ENCODE data around the gene NINJ1. TPM values are rescaled to one million over a fixed set of nuclear protein-coding genes. Genes with fewer than 3 reads are reported as not detected.

Gene NINJ1, protein sequence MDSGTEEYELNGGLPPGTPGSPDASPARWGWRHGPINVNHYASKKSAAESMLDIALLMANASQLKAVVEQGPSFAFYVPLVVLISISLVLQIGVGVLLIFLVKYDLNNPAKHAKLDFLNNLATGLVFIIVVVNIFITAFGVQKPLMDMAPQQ
- 46.4 TPM for total RNA-seq
- long read RNA-seq, transcript NINJ1-201 (4 exons, 1,281 nt), result major isoform, 56 of 73 reads
- long read RNA-seq, partial matches to known transcripts, result 10 of 73 reads
- long read RNA-seq, other reads (novel, unspliced or antisense), result 4 of 73 reads

- intact Hi-C loops (cut with DNase I), result loop anchor here (5.0 to 10.0 kb wide), 2 partner anchors 37 to 441 kb away; partner anchors contain the start of genes CARD19 and PHF2
- DNase-seq (ENCODE audit: low spot score), result peak; percentile 89
Observed at GRCh38 chr9:93134015-93134739, at the start of gene NINJ1. NINJ1 (minus strand) TSS chr9:93134251; CDS start chr9:93134217, 34 bp downstream.

DNA sequence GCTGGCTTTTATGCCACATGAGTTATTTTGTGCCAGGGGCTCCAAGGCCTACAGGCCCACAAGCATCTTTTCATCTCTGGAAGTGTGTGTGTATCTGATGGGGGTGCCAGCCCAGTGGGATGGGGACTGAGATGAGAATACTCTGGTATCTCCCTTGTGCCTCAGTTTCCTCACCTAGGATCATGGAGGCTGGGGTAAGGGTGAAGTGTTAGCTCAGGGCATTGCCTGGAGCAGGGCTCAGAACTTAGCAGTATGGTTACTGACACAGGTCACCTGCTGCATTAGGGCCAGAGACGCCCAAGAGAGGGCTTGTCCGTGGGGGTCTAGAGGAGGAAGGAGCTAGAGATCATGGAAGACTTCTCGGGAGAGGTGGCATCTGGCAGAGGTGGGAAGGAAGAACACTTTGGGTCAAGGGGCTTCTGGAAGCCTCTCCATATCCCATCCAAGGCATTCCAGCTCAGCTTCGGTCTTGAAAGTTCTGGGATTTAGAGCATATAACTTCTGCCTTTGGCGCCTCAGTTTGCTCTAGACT lies 49.1 kb upstream of the NINJ1 start:
- no peak for DNase-seq (ENCODE audit: low spot score)
- intact Hi-C loops (cut with DNase I), result no loop called here

- intact Hi-C loops (cut with DNase I), result no loop called here
- DNase-seq (ENCODE audit: low spot score), result no peak
Observed at GRCh38 chr9:93182572-93182971, 48.5 kb upstream of the NINJ1 start.

DNA sequence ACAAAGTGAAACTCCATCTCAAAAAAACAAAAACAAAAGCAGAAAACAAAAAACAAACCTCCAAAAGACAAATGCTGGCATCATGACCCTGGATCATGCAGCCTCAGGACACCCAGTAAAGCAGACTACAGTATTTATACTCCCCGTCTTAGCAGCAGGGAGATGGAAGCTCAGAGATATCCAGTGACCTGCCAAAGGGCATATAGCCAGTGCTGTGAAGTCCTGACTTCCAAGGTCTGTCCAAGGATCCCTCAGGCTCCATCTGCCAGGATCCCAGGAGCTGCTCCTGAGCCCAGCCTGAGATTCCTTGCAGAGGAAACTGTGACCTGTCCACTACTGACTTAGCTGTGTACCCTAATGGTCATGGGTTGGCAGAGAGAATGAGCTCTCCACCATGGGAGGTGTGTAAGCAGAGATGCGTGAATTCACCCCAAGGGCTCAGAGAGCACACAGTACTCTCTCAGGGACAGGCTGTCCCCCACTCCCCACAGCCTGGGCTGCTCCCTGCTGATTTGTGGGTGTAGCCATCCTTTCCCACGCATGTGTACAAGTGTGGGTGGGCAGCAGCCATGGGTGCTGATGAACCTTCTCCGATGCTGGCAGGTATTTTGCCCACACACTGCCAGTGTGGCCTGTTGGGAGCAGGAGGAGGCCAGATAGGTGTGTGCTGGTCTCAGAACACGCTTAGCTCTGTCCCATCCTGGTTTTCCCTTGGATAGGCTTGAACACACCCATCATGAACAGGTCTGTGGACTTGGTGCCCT lies 47.8 kb upstream of the NINJ1 start:
- intact Hi-C loops (cut with DNase I), result no loop called here

DNA sequence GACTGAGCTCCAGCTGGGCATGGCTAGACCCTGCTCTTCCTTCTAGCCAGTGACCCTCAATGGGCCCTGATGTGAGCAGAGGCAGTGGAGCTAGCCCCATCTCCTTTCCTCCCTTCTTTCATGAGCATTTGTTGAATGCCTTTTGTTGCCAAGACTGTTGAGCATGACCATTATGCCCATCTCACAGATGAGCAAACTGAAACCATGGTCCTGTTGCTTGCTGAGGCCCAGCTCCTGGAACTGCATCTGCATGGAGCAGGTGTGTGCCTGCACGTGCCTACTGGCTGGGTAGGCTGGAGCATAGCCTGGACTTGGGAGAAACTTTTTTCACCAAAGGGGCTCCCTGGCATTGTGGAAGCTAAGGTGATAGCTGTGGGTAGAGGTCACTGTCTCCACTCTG lies 46.9 kb upstream of the NINJ1 start:
- intact Hi-C loops (cut with DNase I), result no loop called here
- no peak for DNase-seq (ENCODE audit: low spot score)

More for the DNA sequence above, 47.8 kb upstream of the NINJ1 start:
- DNase-seq (ENCODE audit: low spot score), result no peak

GRCh38 chr9:93178851-93179786 lies 45.1 kb upstream of the NINJ1 start:
- intact Hi-C loops (cut with DNase I), result no loop called here

GRCh38 chr9:93177676-93178075 lies 43.6 kb upstream of the NINJ1 start:
- no peak for DNase-seq (ENCODE audit: low spot score)
- intact Hi-C loops (cut with DNase I), result no loop called here

More at GRCh38 chr9:93178851-93179786, 45.1 kb upstream of the NINJ1 start:
- no peak for DNase-seq (ENCODE audit: low spot score)

DNA sequence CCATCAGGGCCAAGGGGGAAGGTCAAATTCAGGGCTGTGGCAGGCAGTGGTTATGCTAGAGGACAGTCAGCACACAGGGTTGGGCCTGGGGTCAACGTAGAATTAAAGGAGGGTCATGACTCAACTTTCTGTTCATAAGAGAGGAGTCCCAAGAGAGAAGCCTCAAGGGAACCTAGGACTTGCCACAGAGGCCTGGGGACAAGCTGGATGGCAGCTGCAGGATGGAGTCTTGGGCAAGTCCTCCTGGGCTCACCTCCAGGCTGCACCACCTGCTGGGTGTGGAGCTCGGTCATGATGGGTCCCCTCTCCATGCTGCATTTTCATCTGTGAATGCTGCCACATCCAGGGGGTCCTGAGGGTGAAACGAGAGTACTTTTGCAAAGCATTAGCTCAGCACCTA lies 40.9 kb upstream of the NINJ1 start:
- intact Hi-C loops (cut with DNase I), result no loop called here
- DNase-seq (ENCODE audit: low spot score), result no peak

DNA sequence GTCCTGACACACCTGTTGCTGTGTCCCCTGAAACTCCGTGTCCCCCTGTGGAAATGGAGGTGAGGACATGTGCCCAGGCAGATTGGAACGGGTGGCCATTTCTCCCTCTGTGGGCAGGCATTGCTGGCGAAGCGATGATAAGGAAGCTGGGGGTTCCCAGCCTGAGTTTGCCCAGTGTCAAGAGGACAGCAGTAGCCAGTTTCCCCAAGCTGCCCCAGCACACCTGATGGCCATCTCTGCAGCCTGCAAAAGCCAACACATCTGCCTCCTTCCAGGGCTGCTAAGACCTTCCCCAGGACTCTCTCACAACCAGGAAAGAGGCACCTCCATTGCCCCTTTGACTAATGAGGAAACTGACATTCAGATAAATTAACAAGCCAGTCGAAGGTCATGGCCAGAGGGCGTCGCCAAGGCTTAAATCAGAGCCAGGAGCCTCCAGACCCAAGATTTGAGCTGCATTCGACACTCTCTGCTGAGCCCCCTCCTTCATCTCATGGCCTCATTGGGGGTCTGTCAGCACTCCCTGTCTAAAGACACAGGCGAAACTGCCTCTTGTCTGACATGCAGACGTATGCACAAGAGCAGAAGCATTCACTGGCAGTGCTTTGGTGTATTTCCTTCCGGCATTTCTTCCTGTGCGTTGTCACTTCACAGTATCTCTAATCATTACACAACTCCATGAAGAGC lies 39.5 kb upstream of the NINJ1 start:
- no peak for DNase-seq (ENCODE audit: low spot score)
- intact Hi-C loops (cut with DNase I), result no loop called here

- DNase-seq (ENCODE audit: low spot score), result no peak
- intact Hi-C loops (cut with DNase I), result no loop called here
Observed at GRCh38 chr9:93172666-93173364, 38.8 kb upstream of the NINJ1 start.

DNA sequence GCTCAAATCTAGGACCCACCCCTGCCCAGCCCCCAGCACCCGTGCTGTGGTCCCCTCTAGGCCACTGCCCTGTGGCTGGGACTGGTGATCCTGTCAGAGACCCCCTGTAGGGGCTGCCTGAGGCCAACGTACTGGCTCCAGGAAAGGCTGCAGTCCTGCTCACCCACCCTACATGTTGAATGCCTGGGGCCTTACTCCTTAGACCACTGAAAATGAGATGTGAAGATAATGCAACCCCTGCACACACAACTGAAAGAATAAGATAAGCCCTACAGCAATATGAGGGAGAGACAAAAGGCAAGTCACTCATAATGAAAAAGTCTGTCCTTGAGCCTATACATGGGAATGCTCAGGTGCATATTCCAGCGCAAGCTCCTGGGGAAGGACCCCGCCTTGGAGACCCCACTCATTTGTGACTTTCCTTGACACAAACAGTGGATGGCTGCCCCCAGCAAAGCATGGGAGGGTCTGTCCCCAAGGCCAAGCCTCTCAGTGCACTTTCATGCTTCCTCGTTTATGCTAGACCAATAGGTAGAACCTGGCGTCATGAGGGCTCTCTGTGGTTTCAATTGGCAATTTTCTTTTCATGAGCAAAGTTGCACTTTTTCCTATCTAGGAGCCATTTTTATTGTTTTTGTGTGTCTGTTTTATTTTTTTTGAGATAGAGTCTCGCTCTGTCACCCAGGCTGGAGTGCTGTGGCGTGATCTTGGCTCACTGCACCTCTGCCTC lies 37.4 kb upstream of the NINJ1 start:
- no peak for DNase-seq (ENCODE audit: low spot score)

DNA sequence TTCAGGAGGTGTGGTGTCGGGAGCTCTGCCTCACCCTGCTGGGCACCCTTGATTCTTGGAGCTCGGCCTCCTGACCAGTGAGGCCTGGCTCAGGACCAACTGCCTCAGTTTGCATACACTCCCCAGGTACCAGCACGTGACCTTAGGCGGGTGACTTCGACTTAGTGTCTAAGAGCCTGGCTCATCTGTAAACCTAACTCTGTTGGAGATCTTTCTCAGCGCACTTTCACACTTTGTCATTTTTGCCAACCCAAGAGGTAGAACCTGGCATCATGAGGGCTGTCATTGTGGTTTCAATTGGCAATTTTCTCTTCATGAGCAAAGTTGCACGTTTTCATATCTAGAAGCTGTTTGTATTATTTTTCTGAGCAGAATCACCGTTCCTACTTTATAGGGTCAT lies 36.5 kb upstream of the NINJ1 start:
- intact Hi-C loops (cut with DNase I), result no loop called here
- no peak for DNase-seq (ENCODE audit: low spot score)

More for the DNA sequence above, 37.4 kb upstream of the NINJ1 start:
- intact Hi-C loops (cut with DNase I), result no loop called here

- no peak for DNase-seq (ENCODE audit: low spot score)
- intact Hi-C loops (cut with DNase I), result no loop called here
Observed at GRCh38 chr9:93169444-93169843, 35.4 kb upstream of the NINJ1 start.

DNA sequence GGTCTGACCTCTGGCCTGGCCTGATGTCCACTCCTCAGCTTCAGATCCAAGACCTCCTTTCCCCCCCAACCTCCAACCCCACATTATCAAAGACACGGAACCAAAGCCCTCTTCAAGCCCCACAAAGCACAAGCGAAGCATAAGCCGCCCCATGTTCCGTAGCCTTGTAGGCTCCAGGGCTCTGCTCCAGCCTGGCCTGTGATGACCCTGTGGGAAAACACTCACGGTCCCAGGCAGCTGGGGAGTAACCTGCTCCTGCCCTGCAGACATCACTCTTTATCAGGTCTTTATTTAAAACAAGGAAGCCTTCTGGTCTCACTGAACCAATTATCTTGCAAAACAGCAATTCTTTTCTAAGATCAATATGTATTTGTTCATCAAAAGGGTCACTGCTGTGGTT lies 34.5 kb upstream of the NINJ1 start:
- no peak for DNase-seq (ENCODE audit: low spot score)
- intact Hi-C loops (cut with DNase I), result no loop called here

DNA sequence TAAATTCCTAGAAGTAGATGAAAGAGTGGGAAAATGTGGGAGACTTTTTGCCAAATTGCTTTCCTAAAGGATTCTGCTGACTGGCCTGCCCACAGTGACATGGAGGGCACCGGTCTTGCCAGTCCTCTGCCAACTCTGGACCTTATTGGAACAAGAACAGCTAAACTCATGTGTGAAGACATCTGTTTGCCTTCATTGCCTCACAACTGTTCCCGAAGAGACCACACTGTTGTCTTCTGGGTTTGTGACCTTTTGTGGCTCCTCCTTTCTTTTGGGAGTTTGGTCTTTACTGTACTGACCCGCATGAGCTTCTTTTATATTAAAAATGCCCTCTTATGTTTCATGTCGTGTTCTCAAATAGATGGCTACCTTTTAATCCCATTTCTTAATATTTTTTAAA lies 33.8 kb upstream of the NINJ1 start:
- no peak for DNase-seq (ENCODE audit: low spot score)
- intact Hi-C loops (cut with DNase I), result no loop called here

GRCh38 chr9:93167185-93167584 lies 33.1 kb upstream of the NINJ1 start:
- intact Hi-C loops (cut with DNase I), result no loop called here
- no peak for DNase-seq (ENCODE audit: low spot score)

- intact Hi-C loops (cut with DNase I), result no loop called here
- no peak for DNase-seq (ENCODE audit: low spot score)
Observed at GRCh38 chr9:93166699-93167098, 32.6 kb upstream of the NINJ1 start.
